Tongue (tissue), 2 donors: ENCODE data around the gene RALB. TPM values are rescaled to one million over a fixed set of nuclear protein-coding genes. Genes with fewer than 3 reads are reported as not detected.

Experiments
- DNase-seq: peaks from one replicate; pipeline ENCODE4 v3.0.0-alpha.2; 2015
- total RNA-seq: library from RNA; depleted of rRNA; stranded (reverse); fragments of >200 nt; gene quantifications from one replicate; pipeline ENCODE4 v1.2.3, GENCODE V29; 2014

RALB gene
- total RNA-seq, 1 donor from 2014 or later, result 56.4 TPM

DNA sequence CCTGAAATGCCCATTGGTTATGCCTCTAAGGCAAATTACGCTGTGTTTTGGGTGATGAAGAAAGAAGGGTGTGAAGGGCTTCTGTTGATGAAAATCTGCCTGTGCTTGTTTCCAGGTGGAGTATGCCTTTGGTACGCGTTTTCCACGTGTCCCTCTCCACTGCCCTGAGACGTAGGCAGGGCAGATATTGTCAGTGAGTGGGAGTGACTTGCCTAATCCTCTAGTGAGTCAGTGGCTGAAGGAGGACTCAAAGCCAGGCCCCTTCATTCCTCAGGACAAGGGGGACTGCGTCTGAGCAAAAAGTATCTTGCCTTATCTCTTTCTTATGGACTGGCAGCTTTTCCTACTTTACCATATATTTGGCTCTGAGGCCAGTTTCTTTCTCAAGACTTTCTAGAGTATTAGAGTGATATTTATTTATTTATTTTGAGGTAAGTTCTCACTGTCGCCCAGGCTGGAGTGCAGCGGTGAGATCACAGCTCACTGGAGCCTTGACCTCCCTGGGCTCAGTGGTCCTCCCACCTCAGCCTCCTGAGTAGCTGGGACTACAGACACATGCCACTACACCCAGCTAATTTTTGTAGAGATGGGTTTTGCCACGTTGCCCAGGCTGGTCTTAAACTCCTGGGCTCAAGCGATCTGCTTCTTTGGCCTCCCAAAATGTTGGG lies 10.2 kb downstream of the RALB start:
- DNase-seq, result no peak

DNA sequence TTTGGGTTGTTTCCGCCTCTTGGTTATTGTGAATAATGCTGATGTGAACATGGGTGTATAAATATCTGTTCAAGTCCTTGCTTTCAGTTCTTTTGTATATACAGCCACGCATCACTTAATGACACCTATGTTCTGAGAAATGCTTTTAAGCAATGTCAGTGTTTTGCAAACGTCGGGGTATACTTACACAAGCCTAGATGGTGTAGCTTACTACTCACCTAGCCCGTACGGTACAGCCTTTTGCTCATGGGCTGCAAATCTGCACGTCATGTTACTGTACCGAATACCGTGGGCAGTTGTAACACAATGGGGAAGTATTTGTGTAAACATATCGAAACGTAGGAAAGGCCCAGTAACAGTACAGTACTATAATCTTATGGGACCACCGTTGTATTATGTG lies 12.4 kb downstream of the RALB start:
- DNase-seq, result no peak

DNA sequence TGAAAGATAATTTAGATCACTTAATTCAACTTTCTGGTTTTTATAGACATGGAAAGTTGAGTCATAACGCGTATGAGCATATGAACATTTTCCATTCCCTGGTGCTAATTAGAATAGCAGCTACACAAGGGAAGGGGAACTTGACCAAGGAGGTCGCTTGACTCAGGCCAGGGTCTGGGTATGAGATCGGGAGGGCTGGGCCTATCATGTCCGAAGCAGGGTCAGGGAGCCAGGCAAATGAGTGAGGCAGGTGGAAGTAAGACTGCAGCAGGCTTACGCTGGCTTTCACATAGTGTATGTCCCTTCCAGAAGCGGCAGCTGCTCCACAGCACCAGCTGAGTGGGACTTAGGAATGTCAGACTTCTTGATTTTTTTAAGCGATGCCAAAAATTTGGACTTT lies 14.7 kb downstream of the RALB start:
- peak; percentile 29 for DNase-seq

DNA sequence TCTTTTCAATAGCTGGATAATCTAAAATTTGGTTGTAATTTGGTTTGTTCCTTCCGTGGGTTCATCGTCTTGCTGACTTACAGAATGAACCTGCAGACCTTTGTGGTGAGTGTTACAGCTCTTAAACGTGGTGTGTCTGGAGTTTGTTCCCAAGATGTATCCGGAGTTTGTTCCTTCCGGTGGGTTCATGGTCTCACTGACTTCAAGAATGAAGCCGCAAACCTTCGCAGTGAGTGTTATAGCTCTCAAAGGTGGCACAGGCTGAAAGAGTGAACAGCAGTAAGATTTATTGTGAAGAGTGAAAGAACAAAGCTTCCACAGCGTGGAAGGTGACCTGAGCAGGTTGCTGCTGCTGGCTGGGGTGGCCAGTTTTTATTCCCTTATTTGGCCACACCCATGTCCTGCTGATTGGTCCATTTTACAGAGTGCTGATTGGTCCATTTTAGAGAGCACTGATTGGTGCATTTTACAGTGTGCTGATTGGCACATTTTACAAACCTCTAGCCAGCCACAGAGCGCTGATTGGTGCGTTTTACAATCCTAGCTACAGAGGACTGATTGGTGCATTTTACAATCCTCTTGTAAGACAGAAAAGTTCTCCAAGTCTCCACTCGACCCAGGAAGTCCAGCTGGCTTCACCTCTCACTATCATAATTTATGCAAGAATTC lies 16.6 kb downstream of the RALB start:
- no peak for DNase-seq

DNA sequence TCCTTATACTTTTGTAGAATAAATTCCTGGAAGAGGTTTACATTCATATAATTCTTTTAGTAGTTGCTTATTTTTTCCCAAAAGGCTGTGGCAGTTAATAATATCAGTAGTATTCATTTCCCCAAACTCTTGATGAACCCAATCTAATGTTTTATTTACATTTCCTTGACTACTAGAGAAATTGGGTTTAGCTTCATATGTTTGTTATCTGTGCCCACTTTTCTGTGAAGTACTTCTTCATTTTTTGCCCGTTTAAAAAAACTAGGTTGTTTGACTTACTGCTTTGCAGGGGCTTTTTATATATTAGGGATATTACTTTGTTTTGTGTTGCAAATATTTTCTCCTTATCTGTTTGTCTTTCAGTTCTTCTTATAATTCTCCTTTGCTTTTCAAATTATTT lies 17.2 kb downstream of the RALB start:
- DNase-seq, result no peak

DNA sequence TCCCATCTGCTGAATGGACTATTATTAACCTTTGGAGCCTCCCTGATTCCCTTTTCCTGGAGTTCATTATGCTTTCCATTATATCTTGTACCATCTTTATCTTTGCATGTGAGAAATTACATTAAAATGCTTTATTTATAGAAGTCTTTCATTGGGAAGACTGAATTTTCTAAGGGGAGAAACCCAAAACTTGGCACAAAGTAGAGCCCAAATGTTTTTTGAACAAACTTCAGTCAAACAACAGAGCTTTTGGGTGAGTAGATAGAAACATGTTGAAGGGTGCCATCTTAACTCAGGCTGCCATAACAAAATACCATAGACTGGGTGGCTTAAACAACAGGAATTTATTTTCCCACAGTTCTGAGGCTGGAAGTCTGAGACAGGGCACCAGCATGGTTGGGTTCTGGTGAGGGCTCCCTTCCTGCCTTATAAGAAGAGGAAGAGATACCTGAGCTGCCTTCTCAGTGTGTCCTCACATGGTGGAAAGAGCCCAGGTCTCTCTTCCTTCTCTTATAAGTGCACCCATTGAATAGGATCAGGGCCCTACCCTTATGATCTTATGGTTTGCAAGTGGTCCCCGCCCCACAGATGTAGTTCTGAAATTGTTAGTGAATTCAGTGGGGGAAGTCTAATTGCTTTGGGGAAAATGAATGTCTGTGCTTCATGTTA lies 19.2 kb downstream of the RALB start:
- no peak for DNase-seq

DNA sequence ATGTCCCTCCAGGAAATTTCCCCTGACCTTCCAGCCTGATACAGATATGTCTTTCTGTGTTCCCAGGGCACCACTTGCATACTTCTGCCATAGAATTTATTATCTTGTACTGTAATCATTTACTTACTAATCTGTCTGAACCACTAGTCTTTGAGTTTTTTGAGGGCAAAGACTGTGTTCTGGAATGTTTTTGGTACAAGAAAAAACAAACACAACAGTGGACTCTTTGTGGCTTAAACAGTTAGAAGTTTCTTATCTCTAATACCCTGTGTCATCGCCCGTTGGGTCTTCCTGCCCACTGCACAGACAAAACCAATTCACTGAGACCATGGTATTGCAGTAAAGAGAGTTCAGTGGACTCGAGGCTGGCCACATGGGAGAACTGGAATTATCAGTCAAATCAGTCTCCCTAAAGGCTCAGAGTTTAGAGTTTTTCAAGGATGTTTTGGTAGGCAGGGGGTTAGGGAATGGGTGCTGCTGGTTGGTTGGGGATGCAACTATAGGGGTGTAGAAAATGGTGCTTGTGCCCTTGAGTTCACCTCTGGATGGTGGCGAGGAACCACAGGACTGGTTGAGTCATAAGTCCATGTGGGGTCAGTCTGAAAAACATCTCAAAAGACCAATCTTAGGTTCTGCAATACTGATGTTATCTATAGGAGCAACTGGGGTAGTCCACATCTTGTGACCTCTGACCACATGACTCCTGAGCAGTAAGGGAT lies 20.3 kb downstream of the RALB start:
- DNase-seq, result no peak

DNA sequence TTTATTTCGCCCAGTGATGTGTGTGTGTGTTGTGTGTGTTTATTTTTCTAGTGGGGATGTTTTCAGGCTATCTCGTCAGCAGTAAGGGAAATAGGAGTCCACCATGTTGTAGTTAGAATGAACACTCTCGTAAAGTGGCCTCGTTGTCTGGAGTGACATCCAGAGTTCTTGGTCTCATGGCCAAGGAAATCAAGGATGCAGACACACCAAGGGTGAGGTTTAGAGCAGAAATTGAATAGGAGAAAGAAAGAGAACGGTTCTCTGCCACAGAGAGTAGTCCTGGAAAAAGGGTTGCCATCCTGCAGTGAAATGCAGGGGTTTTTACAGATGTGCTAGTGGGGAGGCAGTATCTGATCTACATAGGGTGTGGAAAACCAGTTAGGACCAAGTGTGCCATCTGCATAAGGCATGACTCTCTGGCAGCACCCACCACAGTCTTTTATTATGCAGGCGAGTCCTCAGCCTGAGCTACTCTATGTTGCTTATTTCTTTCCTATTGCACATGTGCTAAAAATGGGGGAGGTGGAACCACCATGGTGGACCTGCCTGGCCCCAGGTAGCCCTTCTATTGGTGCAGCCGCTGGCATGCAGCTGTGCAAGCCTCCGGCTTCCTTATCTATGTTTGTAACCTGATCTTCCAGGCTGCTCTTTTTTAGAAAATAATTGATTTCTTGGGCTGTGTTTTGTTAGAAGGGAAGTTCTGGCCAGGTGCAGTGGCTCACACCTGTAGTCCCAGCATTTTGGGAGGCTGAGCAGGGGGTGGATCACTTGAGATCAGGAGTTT lies 23.2 kb downstream of the RALB start:
- no peak for DNase-seq

DNA sequence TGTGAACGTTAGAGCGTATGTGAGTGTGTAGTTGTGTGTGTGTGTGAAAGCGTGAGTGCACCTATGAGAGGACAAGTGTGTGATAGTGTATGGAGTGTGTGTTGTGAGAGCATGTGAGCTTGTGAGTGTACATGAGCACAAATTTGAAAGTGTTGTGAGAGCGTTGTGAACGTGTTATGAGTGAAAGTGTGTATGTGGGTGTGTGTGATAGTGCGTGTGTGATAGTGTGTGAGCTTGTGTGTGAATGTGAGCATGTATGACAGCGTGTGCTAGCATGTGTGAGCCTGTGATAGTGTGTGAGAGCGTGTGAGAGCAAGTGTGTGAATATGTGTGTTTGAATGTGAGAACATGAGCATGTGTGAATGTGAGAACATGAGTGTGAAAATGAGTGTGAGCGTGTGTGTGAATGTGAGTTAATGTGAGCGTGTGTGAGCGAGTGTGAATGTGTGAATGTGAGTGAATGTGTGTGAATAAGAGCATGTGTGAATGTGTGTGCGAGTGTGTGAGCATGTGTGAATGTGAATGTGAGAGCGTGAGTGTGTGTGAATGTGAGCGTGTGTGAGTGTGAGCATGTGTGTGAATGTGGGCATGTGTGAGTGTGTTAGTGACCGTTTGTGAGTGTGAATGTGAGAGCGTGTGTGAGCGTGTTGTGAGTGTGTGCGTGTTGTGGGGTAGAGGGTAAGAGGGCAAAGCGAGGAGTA lies 25.0 kb downstream of the RALB start:
- DNase-seq, result no peak

DNA sequence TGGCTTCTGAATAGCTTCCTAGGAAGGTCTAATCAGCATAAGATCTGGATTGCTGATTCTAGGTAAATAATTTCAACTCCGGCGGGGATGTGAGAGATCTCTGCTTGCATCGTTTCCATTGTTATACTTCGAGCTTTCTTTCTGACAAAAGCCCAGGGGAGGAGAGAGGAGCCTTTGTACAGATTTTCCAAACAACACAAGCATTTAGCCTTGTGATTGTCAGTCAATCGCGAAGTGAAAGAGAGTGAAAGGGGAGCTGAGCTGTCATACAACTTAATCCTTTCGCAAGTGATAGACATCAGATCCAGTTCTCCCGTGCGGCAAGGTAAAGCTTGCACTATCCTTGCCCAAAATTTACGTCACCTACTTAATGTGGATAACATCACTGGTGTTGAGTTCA lies 26.2 kb downstream of the RALB start:
- DNase-seq, result no peak

DNA sequence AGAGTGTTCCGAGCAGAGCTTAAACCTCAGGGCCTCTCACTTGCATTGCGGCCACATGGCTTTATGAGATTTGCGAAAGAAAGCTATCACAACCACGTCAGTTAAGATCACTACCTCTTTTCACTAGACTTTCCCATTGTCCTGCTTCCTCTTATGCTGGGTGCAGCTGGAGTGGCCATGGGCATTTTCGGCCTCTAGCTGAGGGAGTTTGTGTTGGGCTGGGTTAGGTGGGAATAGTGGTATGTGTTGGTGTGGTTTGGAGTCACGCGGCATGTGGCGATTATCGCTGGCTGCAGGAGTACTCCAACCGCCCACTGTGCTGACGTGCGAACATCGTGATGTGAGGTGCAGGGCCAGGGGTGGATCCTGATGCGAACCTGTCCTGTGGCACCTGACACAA lies 27.1 kb downstream of the RALB start:
- no peak for DNase-seq

DNA sequence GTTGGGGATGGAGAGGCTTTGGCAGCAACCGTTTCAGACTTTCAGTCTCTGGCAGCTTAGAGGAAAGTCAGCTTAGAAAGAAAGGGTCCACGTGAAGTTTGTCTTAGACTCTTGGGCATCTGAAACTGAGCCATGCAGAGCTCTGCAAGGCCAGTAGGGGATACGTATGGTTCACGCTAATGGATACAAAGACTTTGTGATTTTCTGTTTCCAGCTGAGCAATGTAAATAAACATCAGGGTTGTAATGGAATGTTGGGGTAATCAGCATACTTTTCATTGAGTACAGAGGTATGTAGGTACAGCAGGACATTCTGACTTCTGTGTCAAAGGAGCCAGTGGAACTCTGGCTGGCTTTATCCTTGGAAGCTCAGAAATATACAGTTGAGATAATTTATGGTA lies 31.0 kb downstream of the RALB start:
- no peak for DNase-seq

DNA sequence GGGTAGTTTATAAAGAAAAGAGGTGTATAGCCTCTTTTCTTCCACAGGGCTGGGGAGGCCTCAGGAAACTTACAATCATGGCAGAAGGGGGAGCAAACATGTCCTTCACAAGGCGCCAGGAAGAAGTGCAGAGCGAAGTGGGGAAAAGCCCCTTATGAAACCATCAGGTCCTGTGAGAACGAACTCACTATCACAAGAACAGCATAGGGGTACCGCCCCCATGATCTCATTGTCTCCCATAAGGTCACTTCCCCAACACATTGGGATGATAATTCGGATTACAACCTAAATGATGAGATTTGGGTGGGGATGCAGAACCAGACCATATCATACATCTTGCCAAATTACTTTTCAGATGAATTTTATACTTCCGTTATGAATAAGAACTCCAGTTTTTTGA lies 32.4 kb downstream of the RALB start:
- DNase-seq, result no peak

DNA sequence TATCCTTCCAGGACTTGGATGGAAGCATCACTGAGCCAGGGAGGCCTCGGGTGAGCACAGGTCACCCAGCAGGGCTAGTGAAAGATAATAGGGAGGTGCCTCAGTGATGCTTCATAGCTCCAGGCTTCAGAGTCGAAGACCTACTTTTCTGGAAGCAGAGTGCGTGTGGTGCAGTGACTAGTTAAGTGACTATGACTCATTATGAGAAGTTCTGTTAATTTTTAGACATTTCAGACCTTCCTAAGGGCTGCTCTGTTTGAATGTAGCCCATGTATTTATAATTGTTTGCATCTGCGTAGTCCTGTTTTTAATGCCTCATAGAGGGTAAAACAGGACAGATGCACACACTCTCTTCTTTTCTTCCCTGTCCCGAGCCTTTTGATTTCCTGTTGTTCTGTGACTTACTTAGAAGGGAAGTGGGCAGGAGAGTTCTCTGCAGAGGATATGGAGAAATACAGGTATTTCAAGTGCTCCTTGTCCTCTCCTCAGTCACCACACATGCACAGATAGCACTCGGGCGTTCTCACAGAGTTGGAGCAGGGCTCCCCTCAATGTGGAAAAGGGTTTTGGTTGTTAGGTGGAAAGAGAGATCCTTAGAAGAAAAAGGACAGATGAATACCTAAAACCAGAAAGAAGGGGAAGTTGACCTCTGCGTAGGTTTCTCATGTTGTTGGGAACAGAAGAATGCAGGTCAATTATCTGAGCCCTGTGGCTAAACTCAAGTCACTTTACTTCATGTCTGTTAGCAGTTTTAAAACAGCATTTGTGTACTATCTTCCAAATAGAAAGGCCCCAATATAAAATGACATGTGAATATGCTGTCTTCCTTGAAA lies 34.7 kb downstream of the RALB start:
- DNase-seq, result no peak

DNA sequence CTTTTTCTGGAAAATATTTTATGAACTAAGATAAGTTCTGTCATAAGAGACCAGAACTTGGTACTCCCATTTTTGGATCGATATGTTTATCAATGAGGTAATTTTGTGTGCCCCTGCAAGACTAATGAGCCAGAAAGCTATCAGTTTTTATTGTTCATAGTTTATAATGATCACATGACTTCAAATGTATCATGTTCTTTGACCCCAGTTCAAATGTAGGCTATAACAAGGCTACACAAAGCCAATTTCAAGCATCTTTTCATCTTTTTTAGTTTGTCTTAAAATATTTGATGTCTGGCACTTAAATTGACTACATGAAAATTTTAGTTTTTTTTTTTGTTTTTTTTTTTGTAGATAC lies 35.3 kb downstream of the RALB start:
- DNase-seq, result no peak

DNA sequence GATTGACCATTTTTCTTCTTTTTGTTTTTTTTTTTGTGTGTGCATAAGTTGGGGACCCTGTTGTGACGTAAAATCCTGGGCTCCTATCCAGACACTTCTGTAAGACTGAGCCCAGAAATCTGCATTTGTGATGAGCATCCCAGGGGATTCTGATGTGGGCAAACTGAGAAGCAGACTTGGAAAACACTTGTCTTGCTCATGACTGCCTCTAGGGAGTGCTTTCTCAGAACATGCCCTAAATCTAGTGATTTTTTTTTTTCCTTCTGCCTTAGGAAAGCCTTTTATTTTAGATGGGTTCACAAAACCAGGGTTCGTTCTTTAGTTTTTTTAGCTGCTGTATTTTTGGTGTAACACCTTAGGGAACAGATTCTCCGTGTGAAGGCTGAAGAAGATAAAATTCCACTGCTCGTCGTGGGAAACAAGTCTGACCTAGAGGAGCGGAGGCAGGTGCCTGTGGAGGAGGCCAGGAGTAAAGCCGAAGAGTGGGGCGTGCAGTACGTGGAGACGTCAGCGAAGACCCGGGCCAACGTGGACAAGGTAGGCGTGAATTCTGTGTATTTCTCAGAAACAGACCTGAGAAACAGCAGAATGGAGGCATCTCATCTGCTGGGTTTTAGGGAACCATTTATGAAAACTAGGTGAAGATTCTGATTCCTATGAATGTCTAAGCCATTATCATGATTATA lies 36.7 kb downstream of the RALB start:
- no peak for DNase-seq

DNA sequence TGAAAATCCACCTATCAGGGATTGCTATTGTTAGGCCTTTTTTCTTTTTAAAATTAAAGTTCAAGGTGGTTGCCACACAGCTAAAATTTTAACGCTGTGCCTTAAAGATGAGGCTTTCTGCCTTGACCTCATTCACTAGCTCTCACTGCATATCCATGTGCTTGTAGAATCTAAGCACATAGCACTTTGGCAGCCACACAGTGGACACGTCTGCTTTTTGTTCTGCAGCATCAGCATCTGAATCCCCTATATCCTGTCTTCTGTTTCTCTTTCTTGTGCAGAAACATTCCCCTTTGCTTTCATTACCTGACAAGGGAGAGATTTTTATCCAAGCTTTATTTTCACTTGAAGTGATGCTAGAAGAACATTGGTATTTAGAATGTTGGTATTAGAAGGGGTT lies 38.1 kb downstream of the RALB start:
- DNase-seq, result no peak

DNA sequence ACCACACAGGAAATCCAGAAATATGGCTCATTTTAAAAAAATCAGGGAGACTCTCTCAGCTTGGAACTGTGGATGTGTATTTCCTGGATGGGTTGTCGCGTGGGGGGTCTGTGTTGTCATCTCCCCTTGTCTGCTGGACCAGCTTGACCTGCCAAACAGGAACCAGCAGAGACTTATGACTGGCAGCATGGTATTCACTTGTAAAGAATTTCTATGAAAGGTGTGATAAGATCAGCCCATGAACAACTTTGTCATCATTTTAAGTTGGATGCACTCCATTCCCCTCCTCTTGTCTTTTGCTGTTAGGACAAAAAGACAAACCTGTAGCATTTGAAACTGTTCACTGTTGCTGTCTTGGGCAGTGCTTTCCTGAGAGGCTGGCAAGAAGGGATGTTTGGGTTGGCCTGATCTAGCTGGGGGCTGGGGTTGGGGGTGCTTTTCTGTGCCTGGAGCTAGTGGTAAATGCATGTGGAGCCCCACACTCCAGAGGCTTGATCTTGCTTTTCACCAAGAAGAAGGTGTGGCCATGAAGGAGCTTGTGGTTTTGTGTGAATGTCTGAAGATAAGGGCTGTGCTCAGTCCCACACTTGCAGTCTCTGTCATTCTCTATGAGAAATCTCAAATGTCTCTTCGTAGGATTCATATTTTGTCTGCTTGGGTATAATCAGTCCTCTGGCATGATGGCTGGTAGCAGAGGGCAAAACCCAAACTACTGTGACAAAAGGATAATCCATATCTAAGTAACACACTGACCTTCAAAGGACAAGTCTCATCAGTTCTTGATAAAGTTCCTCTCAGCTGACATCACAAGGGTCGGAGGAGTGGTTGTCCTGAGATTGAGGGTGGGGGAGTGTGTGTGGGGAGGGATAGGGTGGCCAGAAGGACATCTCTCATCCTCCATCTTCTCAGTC lies 39.0 kb downstream of the RALB start:
- no peak for DNase-seq
